ENCODE results near the gene ST3GAL6.
"Not testable (repeated sequence)": the region's sequence is repeated elsewhere in the genome, so short reads cannot be mapped to it uniquely, and the experiment has no call there.

- TF ChIP-seq CTCF (IDR thresholded peaks at IDR 0.05; ENCODE audit: insufficient read depth, low read length); POLR2AphosphoS5 (IDR thresholded peaks at IDR 0.05; ENCODE audit: low read depth): not testable (repeated sequence)
Observed at GRCh38 chr3:98831060-98831459, 67.9 kb downstream of the ST3GAL6 start.

All from HL-60 (cell line).